ENCODE data around the gene SELPLG. TPM values are rescaled to one million over a fixed set of nuclear protein-coding genes. Genes with fewer than 3 reads are reported as not detected.

The SELPLG gene
- total and polyA plus RNA-seq, 2 experiments from 2014 or later, result 0.37 to 1.5 TPM

GRCh38 chr12:108578264-108578663 lies 55.4 kb downstream of the SELPLG start:
- Histone ChIP-seq H3K9me3 (ENCODE audit: low read depth) (no peaks in the 10 kb centered on the region), H3K9me2 (replicated peaks; ENCODE audit: insufficient read depth) (no peaks in the 10 kb centered on the region), H3K79me2 (no peaks in the 10 kb centered on the region), H3K4me1 (ENCODE audit: insufficient read depth) (peaks cover 14% of the 10 kb centered on the region), H3K4me3 (no peak overlapping the region), H2AFZ (no peak overlapping the region), H3K27me3 (no peaks in the 10 kb centered on the region), H3K4me2 (no peak overlapping the region), H3K36me3 (replicated peaks; ENCODE audit: insufficient read depth, low read depth) (no peaks in the 10 kb centered on the region), H4K20me1 (ENCODE audit: insufficient read depth, poor library complexity, severe bottlenecking) (no peaks in the 10 kb centered on the region), H3K27ac (no peak overlapping the region)
- WGBS (ENCODE audit: low lambda C conversion rate, missing lambda C conversion rate), result 100% methylated on average over 2 of the region's 2 CpGs
- no peak for DNase-seq (ENCODE audit: low spot score)
- no peak for TF ChIP-seq EZH2phosphoT487 (IDR thresholded peaks at IDR 0.05; ENCODE audit: low read depth, severe bottlenecking, unreplicated experiment)
- no peak for TF ChIP-seq CTCF (IDR thresholded peaks at IDR 0.05; ENCODE audit: poor library complexity)
- TF ChIP-seq EZH2 (IDR thresholded peaks at IDR 0.05; ENCODE audit: borderline replicate concordance), result no peak

- Histone ChIP-seq H2AFZ (no peak overlapping the region), H3K27ac (no peak overlapping the region), H3K79me2 (no peaks in the 10 kb centered on the region), H3K27me3 (no peaks in the 10 kb centered on the region), H4K20me1 (ENCODE audit: insufficient read depth, poor library complexity, severe bottlenecking) (no peaks in the 10 kb centered on the region), H3K4me1 (ENCODE audit: insufficient read depth) (peaks cover 10% of the 10 kb centered on the region), H3K9me3 (ENCODE audit: low read depth) (no peaks in the 10 kb centered on the region), H3K36me3 (replicated peaks; ENCODE audit: insufficient read depth, low read depth) (no peaks in the 10 kb centered on the region), H3K4me3 (no peak overlapping the region), H3K4me2 (no peak overlapping the region), H3K9me2 (replicated peaks; ENCODE audit: insufficient read depth) (no peaks in the 10 kb centered on the region)
- no peak for TF ChIP-seq CTCF (IDR thresholded peaks at IDR 0.05; ENCODE audit: poor library complexity)
- TF ChIP-seq EZH2phosphoT487 (IDR thresholded peaks at IDR 0.05; ENCODE audit: low read depth, severe bottlenecking, unreplicated experiment), result no peak
- TF ChIP-seq EZH2 (IDR thresholded peaks at IDR 0.05; ENCODE audit: borderline replicate concordance), result no peak
- no peak for DNase-seq (ENCODE audit: low spot score)
Observed at GRCh38 chr12:108577458-108577857, 56.2 kb downstream of the SELPLG start.

GRCh38 chr12:108576660-108577234 lies 56.9 kb downstream of the SELPLG start:
- H3K36me3 ChIP-seq (replicated peaks; ENCODE audit: insufficient read depth, low read depth), result no peaks in the 10 kb centered on the region
- H3K9me3 ChIP-seq (ENCODE audit: low read depth), result no peaks in the 10 kb centered on the region
- no peak overlapping the region for H3K4me2 ChIP-seq
- no peak overlapping the region for H2AFZ ChIP-seq
- no peaks in the 10 kb centered on the region for H3K79me2 ChIP-seq
- H3K9me2 ChIP-seq (replicated peaks; ENCODE audit: insufficient read depth), result no peaks in the 10 kb centered on the region
- no peaks in the 10 kb centered on the region for H3K27me3 ChIP-seq
- H3K27ac ChIP-seq, result no peak overlapping the region
- H3K4me1 ChIP-seq (ENCODE audit: insufficient read depth), result peaks cover 10% of the 10 kb centered on the region
- TF ChIP-seq EZH2 (IDR thresholded peaks at IDR 0.05; ENCODE audit: borderline replicate concordance), result no peak
- TF ChIP-seq EZH2phosphoT487 (IDR thresholded peaks at IDR 0.05; ENCODE audit: low read depth, severe bottlenecking, unreplicated experiment), result no peak
- no peak for TF ChIP-seq CTCF (IDR thresholded peaks at IDR 0.05; ENCODE audit: poor library complexity)
- no peaks in the 10 kb centered on the region for H4K20me1 ChIP-seq (ENCODE audit: insufficient read depth, poor library complexity, severe bottlenecking)
- WGBS (ENCODE audit: low lambda C conversion rate, missing lambda C conversion rate), result 57% methylated on average over 6 of the region's 6 CpGs
- DNase-seq (ENCODE audit: low spot score), result no peak
- no peak overlapping the region for H3K4me3 ChIP-seq

Data from hepatocyte (in vitro differentiated cells).